ENCODE results near the gene FASTKD3.

Gene FASTKD3

GRCh38 chr5:7877851-7878250 lies 9.0 kb upstream of the FASTKD3 start:
- DNase-seq: no peak

DNA sequence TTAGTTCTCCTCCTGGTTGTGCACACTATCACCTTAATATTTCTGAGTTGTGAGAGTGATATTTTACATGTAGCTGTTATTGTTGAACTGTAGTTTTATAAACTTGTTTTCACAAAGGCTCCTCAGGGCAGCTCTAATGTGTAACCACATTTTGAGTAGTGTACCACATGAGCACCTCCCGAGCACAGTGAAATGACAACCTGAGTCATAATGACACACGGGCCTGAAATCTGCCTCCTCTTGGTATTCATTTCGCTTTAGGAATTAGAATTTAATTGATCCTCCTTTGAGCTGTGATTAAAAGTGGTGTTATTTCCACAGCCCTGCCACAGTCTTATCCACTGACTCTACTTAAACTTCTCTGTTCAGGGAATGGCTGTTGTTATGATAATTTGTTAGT lies 8.0 kb upstream of the FASTKD3 start:
- DNase-seq: no peak

DNA sequence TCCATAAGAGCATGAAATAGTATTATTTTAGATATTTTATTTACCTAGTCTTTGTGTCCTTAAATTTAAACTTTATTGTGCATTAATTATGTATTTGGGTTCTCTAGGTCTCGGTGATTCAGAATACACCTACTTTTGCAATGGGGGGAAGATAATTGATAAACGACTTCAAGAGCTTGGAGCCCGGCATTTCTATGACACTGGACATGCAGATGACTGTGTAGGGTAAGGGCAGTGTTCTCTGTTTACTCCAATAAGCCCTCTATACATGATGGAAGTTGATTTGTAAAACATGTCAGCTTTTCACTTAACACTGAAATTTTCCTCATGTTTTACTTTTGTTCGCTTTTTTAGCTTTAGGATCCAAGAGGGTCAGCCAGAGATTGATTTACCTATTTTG lies 6.3 kb upstream of the FASTKD3 start:
- no peak for DNase-seq

GRCh38 chr5:7874639-7875038 lies 5.8 kb upstream of the FASTKD3 start:
- DNase-seq: no peak

DNA sequence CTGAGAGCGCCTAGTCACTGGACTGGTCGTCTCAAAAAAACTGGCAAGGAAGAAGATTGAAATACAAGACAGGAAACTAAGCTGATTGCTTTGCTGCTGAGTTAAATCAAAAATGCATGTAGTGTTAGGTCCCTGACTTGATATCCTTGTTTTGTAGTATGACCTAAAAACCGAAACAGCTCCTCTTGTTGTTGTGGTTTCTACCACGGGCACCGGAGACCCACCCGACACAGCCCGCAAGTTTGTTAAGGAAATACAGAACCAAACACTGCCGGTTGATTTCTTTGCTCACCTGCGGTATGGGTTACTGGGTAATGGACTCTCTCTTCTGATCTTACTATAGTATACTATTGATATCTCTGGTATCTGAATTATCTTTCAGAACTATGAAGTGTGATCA lies 4.4 kb upstream of the FASTKD3 start:
- no peak for DNase-seq

GRCh38 chr5:7872517-7873130 lies 3.8 kb upstream of the FASTKD3 start:
- no peak for DNase-seq

DNA sequence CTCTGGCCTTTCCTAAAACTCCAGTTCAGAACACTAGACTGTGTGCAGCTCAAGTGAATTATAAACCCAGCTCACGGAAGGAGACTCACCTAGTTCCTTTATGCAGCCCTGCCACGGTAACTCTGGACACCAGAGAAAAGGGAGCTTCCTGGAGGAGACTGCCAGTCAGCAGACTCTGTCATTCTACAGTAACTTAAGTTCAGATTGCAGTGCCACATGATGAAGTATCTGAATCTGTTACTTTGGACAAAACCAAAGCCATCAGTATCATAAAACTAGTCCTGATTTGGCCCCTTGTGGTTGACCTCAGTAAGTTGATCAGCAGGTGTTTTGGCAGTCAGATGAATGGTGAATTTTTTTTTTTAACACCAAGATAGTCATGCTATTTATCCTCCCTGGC lies 2.8 kb upstream of the FASTKD3 start:
- no peak for DNase-seq

DNA sequence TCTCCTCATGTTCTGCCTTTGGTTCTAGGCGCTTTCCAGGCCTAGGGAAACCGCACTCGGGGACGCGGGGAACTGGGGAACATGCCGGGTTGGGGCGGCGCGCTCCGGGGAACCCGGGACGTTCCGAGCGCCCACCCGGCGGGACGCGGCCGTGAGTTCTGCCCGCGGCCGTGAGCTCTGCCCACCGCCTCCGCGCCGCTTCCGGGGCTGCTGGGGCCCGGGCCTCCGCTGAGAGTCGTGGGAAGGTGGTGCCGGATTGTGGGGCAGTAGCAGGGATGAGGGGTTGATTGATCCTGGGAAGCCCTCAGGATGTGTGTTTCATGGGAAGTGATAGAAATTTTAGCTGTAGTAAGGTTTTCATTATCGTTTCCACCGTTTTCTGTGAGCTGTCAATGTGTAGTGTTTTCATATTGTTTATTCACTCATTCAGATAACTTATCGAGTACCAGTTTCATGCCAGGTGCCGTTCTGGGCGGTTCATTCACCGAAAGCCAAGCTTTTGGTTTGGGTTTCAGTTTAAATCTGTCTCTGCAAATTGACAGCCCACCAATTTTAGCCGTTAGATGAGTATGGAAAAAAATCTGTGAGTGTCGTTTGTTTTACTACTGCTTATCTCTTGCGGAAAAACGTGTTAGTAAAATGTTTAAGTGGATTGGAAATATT lies 774 bp upstream of the FASTKD3 start:
- no peak for DNase-seq

DNA sequence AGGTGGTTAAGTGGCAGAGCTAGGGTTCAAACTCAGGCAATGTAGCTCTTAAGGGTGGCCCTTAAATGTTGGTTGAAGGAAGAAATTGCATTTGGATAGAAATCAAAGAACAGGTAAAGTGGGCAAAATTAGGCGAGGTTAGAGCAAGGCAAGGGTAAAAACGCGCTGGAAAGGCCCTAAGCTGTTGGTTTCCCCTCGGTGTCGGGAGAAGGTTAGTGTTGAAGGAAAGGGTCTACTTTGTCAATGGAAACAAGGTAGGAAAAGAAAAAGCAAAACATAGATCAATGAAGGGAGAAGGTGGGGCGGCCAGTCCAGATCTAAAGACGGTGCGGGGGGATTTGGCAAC lies 431 bp downstream of the FASTKD3 start:
- no peak for DNase-seq

DNA sequence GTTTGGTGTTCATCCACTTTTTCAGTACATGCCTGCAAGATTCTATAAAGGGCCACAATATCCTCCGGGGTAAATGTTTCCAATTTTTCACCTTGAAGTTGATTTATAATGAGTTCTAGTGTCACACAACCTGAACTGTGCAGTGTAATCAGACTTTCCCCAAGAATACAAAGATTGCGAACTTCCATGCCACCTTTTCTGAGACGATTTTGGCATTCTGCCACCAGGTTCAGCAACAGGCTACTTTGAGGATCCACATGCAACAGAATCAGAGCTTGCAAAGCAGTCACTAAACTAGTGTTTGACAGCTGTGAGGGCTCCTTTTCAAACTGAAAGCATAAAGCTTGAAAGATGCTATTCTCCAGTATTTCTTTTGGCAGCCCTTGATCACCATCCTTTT lies 1.6 kb downstream of the FASTKD3 start:
- no peak for DNase-seq

DNA sequence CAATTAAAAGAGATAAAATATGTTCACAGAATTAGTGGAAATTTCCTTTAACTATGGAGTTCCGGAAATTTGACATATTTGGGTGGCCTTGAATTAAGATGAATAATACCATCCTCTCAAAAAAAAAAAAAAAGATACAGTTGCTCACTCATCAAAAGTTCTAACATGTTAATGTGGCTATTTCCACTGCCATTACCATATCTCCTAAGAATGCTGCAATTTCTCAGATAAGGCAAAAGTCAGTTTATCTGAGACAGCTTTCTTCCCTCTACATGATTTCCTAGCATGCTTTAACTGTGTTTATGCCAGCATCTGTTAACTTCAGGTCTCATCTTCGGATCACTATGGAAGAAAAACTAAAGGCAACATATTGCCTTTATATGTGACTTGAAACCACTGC lies 2.6 kb downstream of the FASTKD3 start:
- DNase-seq: no peak

DNA sequence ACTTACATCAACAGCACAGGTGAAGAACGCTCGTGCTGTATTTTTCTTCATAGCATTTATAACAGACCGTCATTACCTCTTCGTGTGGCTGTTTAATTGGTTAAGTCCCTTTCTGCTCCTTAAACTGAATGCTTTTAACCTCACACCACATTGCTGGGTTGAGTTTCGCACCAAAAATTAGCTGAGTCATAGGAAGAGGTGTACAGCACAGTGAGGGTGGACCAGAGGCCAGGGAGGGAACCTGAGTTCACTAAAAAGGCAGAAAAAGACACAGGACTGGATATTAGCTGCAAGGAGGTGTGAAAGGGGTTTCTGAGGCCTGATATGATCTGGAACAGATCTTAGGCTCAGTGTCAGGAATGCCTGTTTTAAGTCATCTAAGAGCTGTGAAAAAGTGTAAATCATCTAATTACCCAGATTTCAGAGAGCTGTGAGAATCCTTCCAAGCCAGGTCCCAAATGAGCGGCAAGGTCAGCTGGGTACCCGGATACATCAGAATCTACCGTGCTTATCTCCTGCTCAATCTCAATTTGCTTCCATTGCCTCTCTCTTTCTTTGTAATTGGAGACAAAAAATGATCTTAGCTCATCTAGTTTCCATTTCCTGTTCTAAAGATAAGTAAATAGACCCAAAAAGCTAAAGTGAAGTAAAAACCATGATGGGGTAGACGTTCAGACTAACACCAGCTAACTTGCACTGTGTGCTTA lies 10.8 kb downstream of the FASTKD3 start:
- DNase-seq: no peak

- no peak for DNase-seq
Observed at GRCh38 chr5:7857361-7857760, 11.5 kb downstream of the FASTKD3 start.

DNA sequence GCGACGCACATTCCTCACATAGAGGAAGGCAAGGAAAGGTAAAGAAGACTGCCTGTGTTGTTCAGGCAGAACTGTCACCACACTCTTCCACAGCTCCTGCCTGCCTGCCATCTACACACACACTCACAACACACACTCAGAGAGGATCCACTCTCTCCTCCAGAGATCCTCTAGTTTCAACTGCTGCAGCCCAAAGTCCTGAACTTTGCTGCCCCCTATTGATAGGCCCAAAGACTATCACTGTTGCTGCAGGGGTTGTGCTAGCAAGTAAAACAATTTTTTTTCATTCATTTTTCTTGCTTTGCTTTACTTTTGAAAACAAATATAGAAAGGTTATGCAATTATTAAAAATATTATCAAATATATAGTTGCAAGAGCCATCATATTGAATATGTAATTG lies 12.0 kb downstream of the FASTKD3 start:
- peak; percentile 66 for DNase-seq

DNA sequence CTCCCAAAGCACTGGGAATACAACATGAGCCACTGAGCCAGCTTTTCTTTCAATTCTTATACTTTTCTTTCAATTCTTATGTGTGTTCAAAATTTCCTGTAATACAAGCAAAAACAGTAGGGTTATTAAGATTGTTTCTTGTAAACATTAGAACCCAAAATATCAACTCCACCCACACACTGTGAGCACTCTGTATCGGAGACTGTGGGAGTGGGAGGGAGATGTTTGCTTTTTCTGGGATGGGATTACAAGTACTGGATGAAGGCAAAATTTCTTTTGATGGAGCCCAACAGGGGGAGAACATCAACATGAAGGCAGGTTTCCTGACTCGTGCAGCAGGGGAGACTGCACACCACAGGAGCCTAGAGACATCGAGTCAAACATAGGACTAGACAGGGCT lies 13.2 kb downstream of the FASTKD3 start:
- DNase-seq: no peak

DNA sequence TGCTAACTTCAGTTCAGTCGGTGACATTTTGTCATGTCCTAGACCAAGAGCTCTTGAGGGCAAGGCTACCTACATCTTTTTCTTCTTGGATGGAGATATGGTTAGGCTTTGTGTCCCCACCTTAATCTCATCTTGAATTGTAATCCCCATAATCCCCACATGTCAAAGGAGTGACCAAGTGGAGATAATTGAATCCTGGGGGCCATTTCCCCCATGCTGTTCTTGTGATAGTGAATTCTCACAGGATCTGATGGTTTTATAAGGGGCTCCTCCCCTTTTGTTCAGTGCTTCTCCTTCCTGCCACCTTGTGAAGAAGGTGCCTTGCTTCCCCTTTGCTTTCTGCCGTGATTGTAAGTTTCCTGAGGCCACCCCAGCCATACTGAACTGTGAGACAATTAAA lies 15.8 kb downstream of the FASTKD3 start:
- no peak for DNase-seq

- DNase-seq: no peak
Observed at GRCh38 chr5:7852542-7852941, 16.3 kb downstream of the FASTKD3 start.

DNA sequence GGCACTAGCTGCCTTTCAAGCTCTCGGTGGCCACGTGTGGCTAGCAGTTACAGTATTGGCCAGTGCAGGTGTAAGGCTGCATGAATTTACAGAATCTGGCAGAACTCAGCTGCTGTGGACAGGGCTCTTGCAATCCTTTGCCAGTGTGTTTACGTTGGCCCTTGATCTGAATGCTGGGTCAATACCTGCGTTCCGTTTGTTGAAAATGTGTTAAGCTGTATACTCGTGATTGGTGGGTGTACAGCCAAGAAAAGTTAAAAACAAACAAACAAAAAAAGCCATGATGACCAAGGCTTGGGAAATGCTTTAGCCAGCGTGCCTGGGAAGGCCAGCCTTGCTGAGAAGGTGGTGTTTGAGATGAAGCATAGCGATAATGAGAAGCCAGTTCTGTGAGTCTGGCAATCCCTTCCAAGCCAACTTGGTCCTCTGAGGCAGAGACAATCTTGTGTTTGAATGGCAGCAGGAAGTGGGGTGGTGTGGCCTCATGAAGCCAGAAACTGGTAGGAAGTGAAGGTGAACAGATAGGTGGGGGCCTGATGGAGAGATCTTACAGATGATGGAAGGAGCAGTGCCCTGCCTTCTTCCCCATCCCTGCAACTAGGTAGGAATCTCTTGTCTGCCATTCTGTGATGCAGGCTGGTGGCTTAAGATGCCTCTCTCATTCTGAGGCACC lies 17.1 kb downstream of the FASTKD3 start:
- no peak for DNase-seq

- no peak for DNase-seq
Observed at GRCh38 chr5:7851240-7851592, 17.6 kb downstream of the FASTKD3 start.

GRCh38 chr5:7850395-7851239 lies 18.2 kb downstream of the FASTKD3 start, which contains the start of gene CFAP90:
Gene CFAP90 (minus strand): TSS chr5:7851133. CDS start chr5:7851021, 112 bp downstream.
- DNase-seq: no peak

- no peak for DNase-seq
Observed at GRCh38 chr5:7849681-7850394, 19.0 kb downstream of the FASTKD3 start.

GRCh38 chr5:7848296-7848695 lies 20.5 kb downstream of the FASTKD3 start:
- DNase-seq: no peak

Data from SHP77 treated with DMSO at 0.1 percent for 48 hours (cell line).